Measurements from ENCODE around the gene ST13. TPM values are rescaled to one million over a fixed set of nuclear protein-coding genes. Genes with fewer than 3 reads are reported as not detected.
"Not testable (repeated sequence)": the region's sequence is repeated elsewhere in the genome, so short reads cannot be mapped to it uniquely, and the experiment has no call there.

Gene ST13
- total RNA-seq, 4 donors from 2014 or later, result 122 to 265 (median 197) TPM

- intact Hi-C loops (cut with DNase I; ENCODE audit: low total_unique reads) (loop anchor here (10.0 kb wide), 3 partner anchors 199 to 1349 kb away; partner anchors contain the start of genes MIEF1 and POLR3H), in situ Hi-C loops (cut with MboI; ENCODE audit: low sequenced_read_pairs in 4 of 4) (no loop called here)
- Histone ChIP-seq H3K27me3 (no peaks in the 10 kb centered on the region), H3K9me3 (no peaks in the 10 kb centered on the region), H3K36me3 (peaks cover 0 to 14% of the 10 kb centered on the region in 2 donors), H3K4me1 (peaks cover 52 to 71% of the 10 kb centered on the region in 2 donors), H3K4me3 (peak overlapping the region in 3 of 4 donors; percentile 8 to 85 (median 10)), H3K27ac (peak overlapping the region; percentile 36 to 99 (median 98))
- ATAC-seq, result no peak
- TF ChIP-seq POLR2A (IDR thresholded peaks at IDR 0.05) (no peak), CTCF (IDR thresholded peaks at IDR 0.05 in 4 of 5, conservative IDR thresholded peaks at IDR 0.05 in 1 of 5) (no peak)
- no peak for DNase-seq
Observed at GRCh38 chr22:40853961-40854360, 2.5 kb downstream of the ST13 start.

GRCh38 chr22:40853333-40853732, 3.1 kb downstream of the ST13 start:
- intact Hi-C loops (cut with DNase I; ENCODE audit: low total_unique reads), result loop anchor here (10.0 kb wide), 3 partner anchors 199 to 1349 kb away; partner anchors contain the start of genes MIEF1 and POLR3H
- H3K27me3 ChIP-seq, result no peaks in the 10 kb centered on the region
- no peak for ATAC-seq
- DNase-seq, result no peak
- peaks cover 52 to 64% of the 10 kb centered on the region in 2 donors for H3K4me1 ChIP-seq
- in situ Hi-C loops (cut with MboI; ENCODE audit: low sequenced_read_pairs in 4 of 4), result no loop called here
- peak overlapping the region in 1 of 4 donors; percentile 85 for H3K4me3 ChIP-seq
- TF ChIP-seq CTCF (IDR thresholded peaks at IDR 0.05 in 4 of 5, conservative IDR thresholded peaks at IDR 0.05 in 1 of 5) (no peak), POLR2A (IDR thresholded peaks at IDR 0.05) (no peak)
- H3K27ac ChIP-seq, result peak overlapping the region; percentile 36 to 99 (median 98)
- H3K36me3 ChIP-seq, result peaks cover 0 to 20% of the 10 kb centered on the region in 2 donors
- no peaks in the 10 kb centered on the region for H3K9me3 ChIP-seq

- H3K27me3 ChIP-seq; ATAC-seq; intact Hi-C loops (cut with DNase I; ENCODE audit: low total_unique reads); H3K9me3 ChIP-seq; H3K4me3 ChIP-seq; in situ Hi-C loops (cut with MboI; ENCODE audit: low sequenced_read_pairs in 4 of 4); DNase-seq: not testable (repeated sequence)
- Histone ChIP-seq H3K27ac (peak overlapping the region in 1 of 4 donors; percentile 51), H3K4me1 (peaks cover 13 to 30% of the 10 kb centered on the region in 2 donors), H3K36me3 (peaks cover 0 to 81% of the 10 kb centered on the region in 2 donors)
Observed at GRCh38 chr22:40845816-40846215, 10.6 kb downstream of the ST13 start.

- peak; percentile 64 to 68 for ATAC-seq
- Histone ChIP-seq H3K36me3 (peaks cover 0 to 81% of the 10 kb centered on the region in 2 donors), H3K27ac (peak overlapping the region; percentile 3 to 51 (median 44)), H3K27me3 (no peaks in the 10 kb centered on the region), H3K4me3 (no peak overlapping the region), H3K4me1 (peaks cover 13 to 23% of the 10 kb centered on the region in 2 donors), H3K9me3 (no peaks in the 10 kb centered on the region)
- intact Hi-C loops (cut with DNase I; ENCODE audit: low total_unique reads) (no loop called here), in situ Hi-C loops (cut with MboI; ENCODE audit: low sequenced_read_pairs in 4 of 4) (no loop called here)
- TF ChIP-seq CTCF (IDR thresholded peaks at IDR 0.05 in 4 of 5, conservative IDR thresholded peaks at IDR 0.05 in 1 of 5) (no peak), POLR2A (IDR thresholded peaks at IDR 0.05) (no peak)
- no peak for DNase-seq
Observed at GRCh38 chr22:40844951-40845350, 11.5 kb downstream of the ST13 start.

- H3K4me1 ChIP-seq, result peaks cover 10 to 16% of the 10 kb centered on the region in 2 donors
- no peak for ATAC-seq
- H3K27me3 ChIP-seq, result no peaks in the 10 kb centered on the region
- peak overlapping the region in 2 of 4 donors; percentile 13 to 25 for H3K27ac ChIP-seq
- H3K4me3 ChIP-seq, result no peak overlapping the region
- DNase-seq, result no peak
- intact Hi-C loops (cut with DNase I; ENCODE audit: low total_unique reads) (no loop called here), in situ Hi-C loops (cut with MboI; ENCODE audit: low sequenced_read_pairs in 4 of 4) (no loop called here)
- no peaks in the 10 kb centered on the region for H3K9me3 ChIP-seq
- TF ChIP-seq CTCF (IDR thresholded peaks at IDR 0.05 in 4 of 5, conservative IDR thresholded peaks at IDR 0.05 in 1 of 5) (no peak), POLR2A (IDR thresholded peaks at IDR 0.05) (no peak)
- H3K36me3 ChIP-seq, result peaks cover 0 to 66% of the 10 kb centered on the region in 2 donors
Observed at GRCh38 chr22:40838486-40838885, 18.0 kb downstream of the ST13 start.

Measured in gastrocnemius medialis (tissue), 4 donors.